ENCODE measurements around the gene TRA2A. TPM values are rescaled to one million over a fixed set of nuclear protein-coding genes. Genes with fewer than 3 reads are reported as not detected.

Gene TRA2A
- total RNA-seq, 5 donors from 2014 or later (not counting 1 experiment from before 2014, with no cell fraction given) = 105 to 246 (median 119) TPM

DNA sequence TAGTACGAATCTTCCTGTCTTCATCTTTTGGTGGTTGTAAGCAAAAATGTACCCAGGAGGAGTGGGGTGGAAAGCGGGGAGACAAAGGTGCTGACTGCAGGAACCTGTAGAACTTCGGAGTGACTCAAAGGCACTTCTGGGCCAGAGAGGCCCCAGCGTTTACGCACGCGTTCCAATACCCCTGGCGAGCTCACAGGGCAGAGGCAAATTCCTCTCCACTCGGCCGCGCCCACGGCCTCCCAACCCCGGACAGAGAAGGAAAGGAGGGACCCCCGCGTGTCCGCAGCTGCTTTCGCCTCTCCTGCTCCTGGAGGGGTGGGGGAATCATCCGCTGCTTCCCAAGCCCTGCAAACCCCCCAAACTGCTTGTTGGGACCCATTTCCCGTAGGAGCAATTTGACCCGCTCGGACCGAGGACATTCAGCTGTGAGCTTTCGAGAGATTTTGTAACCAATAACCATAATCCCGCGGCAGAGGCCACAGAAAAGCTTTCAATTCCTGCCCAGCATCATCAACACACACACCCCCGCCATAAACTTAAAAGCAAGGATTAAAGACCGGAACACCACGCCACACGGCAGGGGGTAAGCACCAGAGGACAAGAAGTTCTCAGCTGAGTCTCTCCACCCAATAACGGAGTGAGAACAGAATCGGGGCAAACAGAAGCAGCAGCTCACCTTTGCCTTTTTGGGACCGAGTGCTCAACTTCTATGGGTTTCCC is 63.8 kb downstream of the TRA2A start:
- H3K27me3 ChIP-seq (replicated peaks in 1 of 2; ENCODE audit: control insufficient read depth in 2 of 2, extremely low read depth in 1 of 2, insufficient read depth in 2 of 2, low read length in 1 of 2) = peaks cover 0 to 59% of the 10 kb centered on the region in 2 experiments
- Mint-ChIP-seq H3K27ac (peak overlapping the region in 1 of 2 donors; percentile 69), H3K36me3 (no peaks in the 10 kb centered on the region), H3K4me1 (peaks cover 29 to 36% (median 32%) of the 10 kb centered on the region in 3 donors), H3K4me3 (peak overlapping the region; percentile 47 to 74 (median 59)), H3K9me3 (no peaks in the 10 kb centered on the region), H3K27me3 (peaks cover 67 to 73% of the 10 kb centered on the region in 2 donors)
- H3K36me3 ChIP-seq (ENCODE audit: control insufficient read depth in 2 of 2, extremely low read depth in 1 of 2, insufficient read depth in 1 of 2, low read length in 1 of 2) = no peaks in the 10 kb centered on the region
- WGBS (ENCODE audit: insufficient coverage) = 10% methylated on average over 21 of the region's 32 CpGs
- no peak overlapping the region for H3K27ac ChIP-seq (ENCODE audit: low read length)
- H3K4me3 ChIP-seq (ENCODE audit: control insufficient read depth in 1 of 2, extremely low read depth in 1 of 2, low read length in 1 of 2) = peak overlapping the region; percentile 18 to 94
- POLR2A ChIA-PET = no interaction called here
- CTCF ChIA-PET = interaction anchor here in 1 of 2 donors (1.0 to 1.5 kb wide), 2 partner anchors 110 to 196 kb away, joined by 3 read pairs; no protein-coding TSS in a partner anchor
- H3K4me1 ChIP-seq (ENCODE audit: control insufficient read depth in 1 of 2, extremely low read depth in 1 of 2, insufficient read depth in 2 of 2, low read length in 2 of 2) = peaks cover 40 to 42% of the 10 kb centered on the region in 2 experiments
- no peaks in the 10 kb centered on the region for H3K9me3 ChIP-seq
- ATAC-seq (replicated peaks in 1 of 4) (peak in 2 of 4 experiments; percentile 16 to 51), DNase-seq (peak in 3 of 35 experiments; percentile 16 to 43 (median 19))

DNA sequence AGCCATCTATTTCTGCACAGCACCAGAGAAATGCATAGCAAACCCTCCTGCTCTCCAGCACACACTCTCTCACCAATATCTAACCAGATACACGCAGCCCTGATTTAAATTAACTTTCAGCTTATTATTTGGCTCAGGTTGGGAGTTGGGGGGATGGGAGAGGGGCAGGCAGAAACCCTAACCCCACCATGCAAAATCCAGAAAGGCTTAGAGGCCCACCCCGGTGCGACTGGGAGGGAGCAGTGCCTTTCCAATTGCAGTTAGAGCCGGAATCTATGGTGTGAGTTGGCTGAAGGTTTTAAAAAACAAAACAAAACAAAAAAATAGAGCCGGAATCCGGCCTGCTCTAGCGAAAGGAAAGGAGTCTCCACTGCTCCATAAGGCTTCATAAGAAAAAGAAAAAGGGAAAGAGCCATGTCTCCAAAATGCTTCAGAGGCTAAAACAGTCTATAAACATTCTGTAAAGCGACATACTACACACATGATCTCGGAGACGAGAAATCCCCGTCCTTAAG is 64.4 kb downstream of the TRA2A start:
- H3K4me1 Mint-ChIP-seq = peaks cover 29 to 37% (median 32%) of the 10 kb centered on the region in 3 donors
- no peaks in the 10 kb centered on the region for H3K36me3 Mint-ChIP-seq
- peak overlapping the region in 1 of 2 donors; percentile 67 for H3K27ac Mint-ChIP-seq
- no peak for DNase-seq
- no peaks in the 10 kb centered on the region for H3K9me3 Mint-ChIP-seq
- no peaks in the 10 kb centered on the region for H3K36me3 ChIP-seq (ENCODE audit: control insufficient read depth in 2 of 2, extremely low read depth in 1 of 2, insufficient read depth in 1 of 2, low read length in 1 of 2)
- CTCF ChIA-PET = interaction anchor here in 1 of 2 donors (0.6 to 1.5 kb wide), 4 partner anchors 110 to 1604 kb away, joined by 3 to 6 read pairs (median 3); no protein-coding TSS in a partner anchor
- H3K27me3 Mint-ChIP-seq = peaks cover 66 to 75% of the 10 kb centered on the region in 2 donors
- 63% methylated on average over 2 of the region's 11 CpGs for WGBS (ENCODE audit: insufficient coverage)
- peak overlapping the region in 1 of 2 donors; percentile 94 for H3K4me3 ChIP-seq (ENCODE audit: control insufficient read depth in 1 of 2, extremely low read depth in 1 of 2, low read length in 1 of 2)
- no peak for ATAC-seq (replicated peaks in 1 of 4)
- H3K27ac ChIP-seq (ENCODE audit: low read length) = no peak overlapping the region
- H3K4me1 ChIP-seq (ENCODE audit: control insufficient read depth in 1 of 2, extremely low read depth in 1 of 2, insufficient read depth in 2 of 2, low read length in 2 of 2) = peaks cover 39 to 42% of the 10 kb centered on the region in 2 experiments
- POLR2A ChIA-PET = no interaction called here
- H3K9me3 ChIP-seq = no peaks in the 10 kb centered on the region
- peak overlapping the region in 2 of 3 donors; percentile 47 to 74 for H3K4me3 Mint-ChIP-seq
- H3K27me3 ChIP-seq (replicated peaks in 1 of 2; ENCODE audit: control insufficient read depth in 2 of 2, extremely low read depth in 1 of 2, insufficient read depth in 2 of 2, low read length in 1 of 2) = peaks cover 0 to 61% of the 10 kb centered on the region in 2 experiments

DNA sequence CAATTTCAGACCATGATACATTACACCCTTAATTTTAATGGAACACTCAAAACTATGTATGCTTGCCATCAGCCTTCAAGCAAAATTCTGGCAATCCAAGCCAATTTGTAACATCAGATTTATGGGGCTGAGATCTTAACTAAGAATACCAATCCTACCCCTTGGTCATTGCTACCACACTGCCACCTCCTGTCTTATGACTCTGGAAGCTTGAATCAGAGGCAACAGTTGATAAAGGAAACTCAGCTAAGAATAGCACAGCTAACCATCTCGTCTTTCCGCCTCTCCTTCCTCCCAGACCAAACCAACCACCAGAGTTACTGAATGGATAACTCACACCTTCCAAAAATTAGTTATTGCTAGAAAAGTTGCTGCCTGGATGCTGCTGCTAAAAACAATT is 68.9 kb downstream of the TRA2A start:
- Mint-ChIP-seq H3K9me3 (no peaks in the 10 kb centered on the region), H3K27me3 (peaks cover 66 to 70% of the 10 kb centered on the region in 2 donors), H3K36me3 (no peaks in the 10 kb centered on the region), H3K4me3 (no peak overlapping the region), H3K27ac (no peak overlapping the region), H3K4me1 (peaks cover 7 to 10% (median 7%) of the 10 kb centered on the region in 3 donors)
- POLR2A ChIA-PET = no interaction called here
- DNase-seq (peak in 2 of 35 experiments; percentile 4 to 35), ATAC-seq (replicated peaks in 1 of 4) (peak in 1 of 4 experiments; percentile 29)
- CTCF ChIA-PET = interaction anchor here (0.6 to 2.6 kb wide), 5 partner anchors 10 to 377 kb away, joined by 3 to 20 read pairs (median 8); no protein-coding TSS in a partner anchor
- 7% methylated on average over 2 of the region's 2 CpGs for WGBS (ENCODE audit: insufficient coverage)
- Histone ChIP-seq H3K4me3 (ENCODE audit: control insufficient read depth in 1 of 2, extremely low read depth in 1 of 2, low read length in 1 of 2) (no peak overlapping the region), H3K27me3 (replicated peaks in 1 of 2; ENCODE audit: control insufficient read depth in 2 of 2, extremely low read depth in 1 of 2, insufficient read depth in 2 of 2, low read length in 1 of 2) (peaks cover 0 to 37% of the 10 kb centered on the region in 2 experiments), H3K4me1 (ENCODE audit: control insufficient read depth in 1 of 2, extremely low read depth in 1 of 2, insufficient read depth in 2 of 2, low read length in 2 of 2) (peaks cover 3 to 45% of the 10 kb centered on the region in 2 experiments), H3K9me3 (no peaks in the 10 kb centered on the region), H3K27ac (ENCODE audit: low read length) (no peak overlapping the region), H3K36me3 (ENCODE audit: control insufficient read depth in 2 of 2, extremely low read depth in 1 of 2, insufficient read depth in 1 of 2, low read length in 1 of 2) (no peaks in the 10 kb centered on the region)

DNA sequence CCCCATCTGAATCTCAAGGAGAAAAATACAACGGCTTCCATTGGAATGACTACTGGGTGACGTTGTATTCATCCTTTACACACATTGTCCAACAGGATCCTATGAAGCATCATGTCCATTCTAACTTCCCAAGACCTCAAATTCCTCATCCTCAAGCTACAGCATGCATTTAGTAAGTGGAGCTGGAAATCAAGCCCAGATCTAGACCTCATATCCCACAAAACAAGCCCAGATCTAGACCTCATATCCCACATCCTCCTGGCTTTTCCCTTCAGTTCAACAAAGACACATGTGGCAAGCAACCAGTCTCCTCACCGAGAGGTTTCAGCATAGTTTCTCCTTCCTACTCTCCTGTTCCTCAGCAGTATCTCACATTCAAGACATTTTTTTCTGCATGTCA is 73.7 kb downstream of the TRA2A start:
- WGBS (ENCODE audit: insufficient coverage) = 86% methylated on average over 3 of the region's 3 CpGs
- Mint-ChIP-seq H3K27ac (no peak overlapping the region), H3K9me3 (no peaks in the 10 kb centered on the region), H3K4me1 (peaks cover 0 to 1% (median 0%) of the 10 kb centered on the region in 3 donors), H3K27me3 (peaks cover 59 to 72% of the 10 kb centered on the region in 2 donors), H3K36me3 (no peaks in the 10 kb centered on the region), H3K4me3 (no peak overlapping the region)
- CTCF ChIA-PET = no interaction called here
- peaks cover 0 to 24% of the 10 kb centered on the region in 2 experiments for H3K4me1 ChIP-seq (ENCODE audit: control insufficient read depth in 1 of 2, extremely low read depth in 1 of 2, insufficient read depth in 2 of 2, low read length in 2 of 2)
- no peaks in the 10 kb centered on the region for H3K9me3 ChIP-seq
- H3K27me3 ChIP-seq (replicated peaks in 1 of 2; ENCODE audit: control insufficient read depth in 2 of 2, extremely low read depth in 1 of 2, insufficient read depth in 2 of 2, low read length in 1 of 2) = peaks cover 0 to 31% of the 10 kb centered on the region in 2 experiments
- no peaks in the 10 kb centered on the region for H3K36me3 ChIP-seq (ENCODE audit: control insufficient read depth in 2 of 2, extremely low read depth in 1 of 2, insufficient read depth in 1 of 2, low read length in 1 of 2)
- no peak for DNase-seq
- H3K27ac ChIP-seq (ENCODE audit: low read length) = no peak overlapping the region
- no peak for ATAC-seq (replicated peaks in 1 of 4)
- POLR2A ChIA-PET = interaction anchor here in 1 of 2 donors (0.6 kb wide), 1 partner anchor 38 kb away, joined by 11 read pairs; no protein-coding TSS in a partner anchor
- H3K4me3 ChIP-seq (ENCODE audit: control insufficient read depth in 1 of 2, extremely low read depth in 1 of 2, low read length in 1 of 2) = no peak overlapping the region

DNA sequence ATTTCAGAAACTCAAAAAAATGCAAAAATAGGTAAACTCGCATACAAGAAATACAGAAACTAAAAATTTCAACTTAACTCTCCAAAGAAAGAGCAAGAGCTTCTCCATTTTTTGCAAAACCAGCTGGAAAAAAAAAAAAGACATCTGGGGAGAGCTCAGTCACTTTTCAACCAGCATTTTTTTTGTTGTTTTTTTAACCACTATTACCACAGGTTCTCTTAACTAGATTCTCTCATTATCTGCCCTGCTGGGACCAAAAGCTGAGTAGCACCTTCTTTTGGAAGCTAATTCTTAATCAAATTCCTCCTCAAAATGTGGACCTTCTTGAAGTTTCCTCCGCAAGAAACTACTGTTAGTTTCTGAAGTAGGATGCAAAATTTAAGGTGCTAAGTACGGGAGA is 75.7 kb downstream of the TRA2A start:
- Mint-ChIP-seq H3K27me3 (peaks cover 53 to 62% of the 10 kb centered on the region in 2 donors), H3K27ac (no peak overlapping the region), H3K9me3 (no peaks in the 10 kb centered on the region), H3K4me1 (no peaks in the 10 kb centered on the region), H3K36me3 (no peaks in the 10 kb centered on the region), H3K4me3 (no peak overlapping the region)
- DNase-seq (no peak), ATAC-seq (replicated peaks in 1 of 4) (no peak)
- H3K4me1 ChIP-seq (ENCODE audit: control insufficient read depth in 1 of 2, extremely low read depth in 1 of 2, insufficient read depth in 2 of 2, low read length in 2 of 2) = peaks cover 0 to 9% of the 10 kb centered on the region in 2 experiments
- ChIA-PET CTCF (interaction anchor here in 1 of 2 donors (0.6 kb wide), 1 partner anchor 98 kb away, joined by 3 read pairs; no protein-coding TSS in a partner anchor), POLR2A (interaction anchor here in 1 of 2 donors (0.6 kb wide), 1 partner anchor 65 kb away, joined by 6 read pairs; no protein-coding TSS in a partner anchor)
- no peaks in the 10 kb centered on the region for H3K9me3 ChIP-seq
- no CpG with 5 or more reads among the region's 3 CpGs for WGBS (ENCODE audit: insufficient coverage)
- peaks cover 0 to 38% of the 10 kb centered on the region in 2 experiments for H3K27me3 ChIP-seq (replicated peaks in 1 of 2; ENCODE audit: control insufficient read depth in 2 of 2, extremely low read depth in 1 of 2, insufficient read depth in 2 of 2, low read length in 1 of 2)
- no peak overlapping the region for H3K4me3 ChIP-seq (ENCODE audit: control insufficient read depth in 1 of 2, extremely low read depth in 1 of 2, low read length in 1 of 2)
- H3K27ac ChIP-seq (ENCODE audit: low read length) = no peak overlapping the region
- H3K36me3 ChIP-seq (ENCODE audit: control insufficient read depth in 2 of 2, extremely low read depth in 1 of 2, insufficient read depth in 1 of 2, low read length in 1 of 2) = no peaks in the 10 kb centered on the region

DNA sequence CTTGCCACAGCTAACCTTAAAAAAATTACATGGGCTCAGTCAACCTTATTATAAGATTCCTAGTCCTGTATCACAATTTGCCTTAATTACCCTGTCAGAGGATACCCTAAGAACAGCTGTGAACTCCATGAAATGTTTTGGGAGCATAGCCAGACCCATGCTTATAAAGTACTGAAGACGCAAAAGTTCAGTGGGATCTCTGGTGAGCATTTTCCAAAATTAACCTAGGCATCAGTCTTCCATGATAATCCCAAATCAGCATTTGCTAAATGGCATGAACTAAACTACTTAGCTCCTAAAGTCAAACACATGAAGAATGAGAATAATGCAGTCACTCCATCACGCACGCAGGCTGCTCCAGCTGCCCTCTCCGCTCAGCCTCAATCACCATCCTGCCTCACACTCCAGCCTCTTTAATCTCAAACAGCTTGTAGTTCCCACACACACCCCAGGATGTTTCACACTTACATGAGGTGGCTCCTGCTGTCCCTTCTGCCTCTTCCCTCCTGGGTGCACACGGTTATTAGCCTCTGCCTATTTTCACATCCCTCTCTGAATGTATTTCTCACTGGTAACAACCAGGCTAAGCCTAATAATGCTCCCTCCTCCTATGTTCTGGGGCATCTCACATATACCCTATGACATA is 76.8 kb downstream of the TRA2A start:
- Mint-ChIP-seq H3K9me3 (no peaks in the 10 kb centered on the region), H3K27ac (no peak overlapping the region), H3K27me3 (peaks cover 51 to 57% of the 10 kb centered on the region in 2 donors), H3K4me3 (no peak overlapping the region), H3K36me3 (no peaks in the 10 kb centered on the region), H3K4me1 (no peaks in the 10 kb centered on the region)
- Histone ChIP-seq H3K4me1 (ENCODE audit: control insufficient read depth in 1 of 2, extremely low read depth in 1 of 2, insufficient read depth in 2 of 2, low read length in 2 of 2) (peaks cover 0 to 10% of the 10 kb centered on the region in 2 experiments), H3K27ac (ENCODE audit: low read length) (no peak overlapping the region), H3K36me3 (ENCODE audit: control insufficient read depth in 2 of 2, extremely low read depth in 1 of 2, insufficient read depth in 1 of 2, low read length in 1 of 2) (no peaks in the 10 kb centered on the region), H3K27me3 (replicated peaks in 1 of 2; ENCODE audit: control insufficient read depth in 2 of 2, extremely low read depth in 1 of 2, insufficient read depth in 2 of 2, low read length in 1 of 2) (peaks cover 0 to 30% of the 10 kb centered on the region in 2 experiments), H3K9me3 (no peaks in the 10 kb centered on the region), H3K4me3 (ENCODE audit: control insufficient read depth in 1 of 2, extremely low read depth in 1 of 2, low read length in 1 of 2) (no peak overlapping the region)
- ATAC-seq (replicated peaks in 1 of 4) = no peak
- ChIA-PET CTCF (no interaction called here), POLR2A (no interaction called here)
- no peak for DNase-seq
- 84% methylated on average over 5 of the region's 5 CpGs for WGBS (ENCODE audit: insufficient coverage)
